ENCODE results near the gene SLC35D2. TPM values are rescaled to one million over a fixed set of nuclear protein-coding genes. Genes with fewer than 3 reads are reported as not detected.
"Not testable (repeated sequence)": the region's sequence is repeated elsewhere in the genome, so short reads cannot be mapped to it uniquely, and the experiment has no call there.

Gene SLC35D2
- total RNA-seq, 1 donor from 2014 or later: 14.6 TPM

DNA sequence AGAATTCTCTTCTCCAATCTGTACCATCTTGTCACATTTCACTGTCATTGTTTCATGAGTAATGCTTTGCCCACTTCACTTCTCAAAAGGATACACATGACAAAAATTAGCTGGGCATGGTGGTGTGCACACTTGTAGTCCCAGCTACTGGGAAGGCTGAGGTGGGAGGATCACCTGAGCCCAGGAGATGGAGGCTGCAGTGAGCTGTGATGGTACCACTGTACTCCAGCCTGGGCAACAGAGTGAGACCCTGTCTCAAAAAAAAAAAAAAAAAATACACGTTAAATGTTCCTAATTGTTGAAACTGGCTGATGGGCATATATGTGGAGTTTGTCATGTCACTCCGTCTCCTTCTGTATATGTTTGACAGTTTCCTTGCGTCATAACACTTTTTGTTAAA, 45.2 kb downstream of the SLC35D2 start:
- Histone ChIP-seq H3K4me3 (ENCODE audit: low read length in 3 of 3) (no peak overlapping the region), H3K27ac (ENCODE audit: low read depth, low read length) (no peak overlapping the region), H3K9ac (ENCODE audit: low read depth in 1 of 3, low read length in 3 of 3) (no peak overlapping the region), H3K27me3 (ENCODE audit: control insufficient read depth in 3 of 3, insufficient read depth in 3 of 3, low read length in 3 of 3) (no peaks in the 10 kb centered on the region), H3K9me3 (ENCODE audit: control insufficient read depth in 3 of 3, low read length in 3 of 3) (no peaks in the 10 kb centered on the region), H3K36me3 (ENCODE audit: control insufficient read depth in 3 of 3, insufficient read depth in 3 of 3, low read length in 3 of 3) (peaks cover 0 to 4% (median 3%) of the 10 kb centered on the region in 3 donors), H3K4me1 (ENCODE audit: control insufficient read depth in 3 of 3, insufficient read depth in 3 of 3, low read length in 3 of 3) (no peaks in the 10 kb centered on the region)

DNA sequence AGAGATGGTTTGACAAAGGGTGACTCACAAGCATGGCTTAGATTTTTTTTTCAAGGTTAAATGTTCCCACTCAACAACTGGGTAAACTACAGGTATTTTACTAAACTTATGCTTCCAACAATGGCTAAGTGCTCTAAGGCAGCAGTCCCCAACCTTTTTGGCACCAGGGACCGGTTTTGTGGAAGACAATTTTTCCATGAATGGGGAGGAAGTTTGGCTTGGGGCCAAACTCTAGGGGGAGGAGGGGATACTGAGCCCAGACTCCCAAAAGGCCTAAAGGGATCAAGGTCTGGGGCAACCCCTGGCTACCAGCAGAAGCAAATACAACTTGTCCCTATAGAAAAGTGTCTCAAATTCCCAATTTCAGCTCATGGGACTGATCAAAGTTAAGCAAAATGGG, 49.6 kb downstream of the SLC35D2 start:
- Histone ChIP-seq H3K27ac (ENCODE audit: low read depth, low read length) (no peak overlapping the region), H3K4me3 (ENCODE audit: low read length in 3 of 3) (no peak overlapping the region), H3K4me1 (ENCODE audit: control insufficient read depth in 3 of 3, insufficient read depth in 3 of 3, low read length in 3 of 3) (no peaks in the 10 kb centered on the region), H3K9me3 (ENCODE audit: control insufficient read depth in 3 of 3, low read length in 3 of 3) (no peaks in the 10 kb centered on the region), H3K27me3 (ENCODE audit: control insufficient read depth in 3 of 3, insufficient read depth in 3 of 3, low read length in 3 of 3) (no peaks in the 10 kb centered on the region), H3K9ac (ENCODE audit: low read depth in 1 of 3, low read length in 3 of 3) (no peak overlapping the region), H3K36me3 (ENCODE audit: control insufficient read depth in 3 of 3, insufficient read depth in 3 of 3, low read length in 3 of 3) (peaks cover 0 to 8% (median 4%) of the 10 kb centered on the region in 3 donors)

DNA sequence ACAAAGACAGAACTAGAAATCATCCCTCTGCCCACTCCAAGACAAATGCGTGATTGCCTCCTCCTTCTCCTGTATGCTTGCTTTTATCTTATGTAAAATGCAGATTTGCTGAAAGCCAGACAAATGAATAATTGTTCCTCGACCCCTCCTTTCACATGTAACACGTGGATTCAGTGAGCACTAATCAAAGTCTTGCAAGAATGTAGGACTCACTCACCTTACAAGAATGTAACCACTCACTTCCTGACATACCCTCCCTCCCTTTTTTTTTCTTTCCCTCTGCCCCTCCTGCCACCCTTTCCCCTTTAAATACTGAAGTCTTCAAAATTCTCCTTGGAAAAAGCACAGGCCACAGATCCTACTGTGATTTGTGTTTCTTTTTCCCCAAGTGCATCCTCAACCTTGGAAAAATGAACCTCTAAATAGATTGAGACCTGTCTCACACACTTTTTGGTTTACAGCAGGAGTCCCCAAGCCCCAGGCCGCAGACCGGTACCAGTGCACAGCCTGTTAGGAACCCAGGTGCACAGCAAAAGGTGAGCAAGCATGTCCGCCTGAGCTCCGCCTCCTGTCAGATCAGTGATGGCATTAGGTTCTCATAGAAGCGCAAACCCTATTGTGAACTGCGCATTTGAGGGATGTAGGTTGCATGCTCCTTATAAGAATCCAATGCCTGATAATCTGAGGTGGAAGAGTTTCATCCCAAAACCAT, 52.1 kb downstream of the SLC35D2 start:
- Histone ChIP-seq H3K4me1 (ENCODE audit: control insufficient read depth in 3 of 3, insufficient read depth in 3 of 3, low read length in 3 of 3) (no peaks in the 10 kb centered on the region), H3K9me3 (ENCODE audit: control insufficient read depth in 3 of 3, low read length in 3 of 3) (no peaks in the 10 kb centered on the region), H3K36me3 (ENCODE audit: control insufficient read depth in 3 of 3, insufficient read depth in 3 of 3, low read length in 3 of 3) (peaks cover 0 to 8% (median 3%) of the 10 kb centered on the region in 3 donors), H3K27ac (ENCODE audit: low read depth, low read length) (no peak overlapping the region), H3K9ac (ENCODE audit: low read depth in 1 of 3, low read length in 3 of 3) (no peak overlapping the region), H3K27me3 (ENCODE audit: control insufficient read depth in 3 of 3, insufficient read depth in 3 of 3, low read length in 3 of 3) (no peaks in the 10 kb centered on the region), H3K4me3 (ENCODE audit: low read length in 3 of 3) (no peak overlapping the region)

DNA sequence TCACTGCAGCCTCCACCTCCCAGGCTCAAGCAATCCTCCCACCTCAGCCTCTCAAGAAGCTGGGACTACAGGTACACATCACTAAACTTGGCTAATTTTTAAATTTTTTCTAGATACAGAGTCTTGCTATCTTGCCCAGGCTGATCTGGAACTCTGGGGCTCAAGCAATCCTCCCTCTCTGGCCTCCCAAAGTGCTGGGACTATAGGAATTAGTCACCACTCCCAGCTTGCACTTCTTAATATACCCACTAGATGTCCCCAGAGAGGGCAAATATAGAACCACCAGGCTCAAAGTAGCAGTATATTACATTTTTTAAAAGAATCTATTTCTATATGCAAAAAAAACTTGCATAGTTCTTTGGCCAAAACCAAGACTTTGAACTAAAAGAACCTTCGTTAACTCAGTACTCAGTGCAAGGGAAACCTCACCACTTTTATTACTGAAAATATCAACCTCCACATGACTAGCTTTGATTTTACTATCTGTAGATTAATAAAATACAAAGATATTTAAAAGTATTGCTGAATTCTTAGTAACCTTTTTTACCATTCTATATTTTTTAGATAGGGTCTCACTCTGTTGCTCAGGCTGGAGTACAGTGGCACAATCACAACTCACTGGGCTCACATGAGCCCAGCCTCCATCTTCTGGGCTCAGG, 55.7 kb downstream of the SLC35D2 start:
- no peaks in the 10 kb centered on the region for H3K4me1 ChIP-seq (ENCODE audit: control insufficient read depth in 3 of 3, insufficient read depth in 3 of 3, low read length in 3 of 3)
- no peak overlapping the region for H3K27ac ChIP-seq (ENCODE audit: low read depth, low read length)
- no peaks in the 10 kb centered on the region for H3K27me3 ChIP-seq (ENCODE audit: control insufficient read depth in 3 of 3, insufficient read depth in 3 of 3, low read length in 3 of 3)
- H3K4me3 ChIP-seq (ENCODE audit: low read length in 3 of 3): no peak overlapping the region
- H3K36me3 ChIP-seq (ENCODE audit: control insufficient read depth in 3 of 3, insufficient read depth in 3 of 3, low read length in 3 of 3): peaks cover 0 to 5% (median 0%) of the 10 kb centered on the region in 3 donors
- H3K9ac ChIP-seq (ENCODE audit: low read depth in 1 of 3, low read length in 3 of 3): no peak overlapping the region
- H3K9me3 ChIP-seq (ENCODE audit: control insufficient read depth in 3 of 3, low read length in 3 of 3): no peaks in the 10 kb centered on the region

DNA sequence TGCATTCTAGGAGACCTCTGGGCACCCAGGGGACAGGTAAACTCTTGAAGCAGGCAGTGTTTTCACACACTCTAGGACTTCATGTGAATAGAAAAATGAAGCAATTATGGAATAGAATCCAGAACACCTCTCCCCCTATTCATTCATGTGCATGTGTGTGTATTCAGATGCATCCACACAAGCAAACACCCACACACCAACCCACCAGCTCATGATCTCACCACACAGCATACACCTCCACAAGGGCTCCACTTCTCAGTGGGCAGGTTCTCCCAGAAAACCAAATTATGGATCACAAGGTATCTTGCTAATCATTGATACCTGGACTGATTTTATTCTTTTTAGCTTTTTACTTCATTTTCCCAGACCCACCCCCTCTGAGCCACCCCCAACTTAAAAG, 60.3 kb downstream of the SLC35D2 start:
- no peak overlapping the region for H3K9ac ChIP-seq (ENCODE audit: low read depth in 1 of 3, low read length in 3 of 3)
- no peak overlapping the region for H3K4me3 ChIP-seq (ENCODE audit: low read length in 3 of 3)
- no peaks in the 10 kb centered on the region for H3K27me3 ChIP-seq (ENCODE audit: control insufficient read depth in 3 of 3, insufficient read depth in 3 of 3, low read length in 3 of 3)
- no peaks in the 10 kb centered on the region for H3K4me1 ChIP-seq (ENCODE audit: control insufficient read depth in 3 of 3, insufficient read depth in 3 of 3, low read length in 3 of 3)
- H3K9me3 ChIP-seq (ENCODE audit: control insufficient read depth in 3 of 3, low read length in 3 of 3): no peaks in the 10 kb centered on the region
- H3K27ac ChIP-seq (ENCODE audit: low read depth, low read length): no peak overlapping the region
- H3K36me3 ChIP-seq (ENCODE audit: control insufficient read depth in 3 of 3, insufficient read depth in 3 of 3, low read length in 3 of 3): peaks cover 0 to 3% (median 2%) of the 10 kb centered on the region in 3 donors

DNA sequence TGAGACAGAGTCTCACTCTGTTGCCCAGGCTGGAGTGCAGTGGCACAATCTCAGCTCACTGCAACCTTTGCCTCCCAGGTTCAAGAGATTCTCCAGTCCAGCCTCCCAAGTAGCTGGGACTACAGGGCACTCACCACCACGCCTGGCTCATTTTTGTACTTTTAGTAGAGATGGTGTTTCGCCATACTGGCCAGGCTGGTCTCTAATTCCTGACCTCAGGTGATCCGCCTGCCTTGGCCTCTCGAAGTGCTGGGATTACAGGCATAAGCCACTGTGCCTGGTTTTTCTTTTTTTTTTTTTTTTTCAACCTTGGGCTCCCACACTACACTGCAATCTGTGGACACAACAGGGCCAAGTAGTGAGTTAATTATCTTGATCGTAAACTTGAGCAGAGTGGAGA, 60.8 kb downstream of the SLC35D2 start:
- H3K4me3 ChIP-seq (ENCODE audit: low read length in 3 of 3); H3K27me3 ChIP-seq (ENCODE audit: control insufficient read depth in 3 of 3, insufficient read depth in 3 of 3, low read length in 3 of 3); H3K9me3 ChIP-seq (ENCODE audit: control insufficient read depth in 3 of 3, low read length in 3 of 3); H3K9ac ChIP-seq (ENCODE audit: low read depth in 1 of 3, low read length in 3 of 3); H3K27ac ChIP-seq (ENCODE audit: low read depth, low read length); H3K4me1 ChIP-seq (ENCODE audit: control insufficient read depth in 3 of 3, insufficient read depth in 3 of 3, low read length in 3 of 3); H3K36me3 ChIP-seq (ENCODE audit: control insufficient read depth in 3 of 3, insufficient read depth in 3 of 3, low read length in 3 of 3): not testable (repeated sequence)

DNA sequence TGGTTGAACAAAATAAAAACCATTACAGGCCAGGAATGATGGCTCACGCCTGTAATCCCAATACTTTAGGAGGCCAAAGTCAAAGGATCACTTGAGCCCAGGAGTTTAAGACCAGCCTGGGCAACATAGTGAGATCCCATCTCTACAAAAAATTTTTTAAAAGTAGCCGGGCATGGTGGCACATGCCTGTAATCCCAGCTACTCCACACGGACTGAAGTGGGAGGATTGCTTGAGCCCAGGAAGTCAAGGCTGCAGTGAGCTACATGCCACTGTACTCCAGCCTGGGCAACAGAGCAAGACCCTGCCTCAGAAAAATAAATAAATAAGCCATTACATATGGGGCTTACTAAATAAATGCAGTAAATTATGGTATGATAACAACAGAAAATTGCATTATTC, 61.3 kb downstream of the SLC35D2 start:
- H3K4me3 ChIP-seq (ENCODE audit: low read length in 3 of 3); H3K9me3 ChIP-seq (ENCODE audit: control insufficient read depth in 3 of 3, low read length in 3 of 3); H3K36me3 ChIP-seq (ENCODE audit: control insufficient read depth in 3 of 3, insufficient read depth in 3 of 3, low read length in 3 of 3): not testable (repeated sequence)

DNA sequence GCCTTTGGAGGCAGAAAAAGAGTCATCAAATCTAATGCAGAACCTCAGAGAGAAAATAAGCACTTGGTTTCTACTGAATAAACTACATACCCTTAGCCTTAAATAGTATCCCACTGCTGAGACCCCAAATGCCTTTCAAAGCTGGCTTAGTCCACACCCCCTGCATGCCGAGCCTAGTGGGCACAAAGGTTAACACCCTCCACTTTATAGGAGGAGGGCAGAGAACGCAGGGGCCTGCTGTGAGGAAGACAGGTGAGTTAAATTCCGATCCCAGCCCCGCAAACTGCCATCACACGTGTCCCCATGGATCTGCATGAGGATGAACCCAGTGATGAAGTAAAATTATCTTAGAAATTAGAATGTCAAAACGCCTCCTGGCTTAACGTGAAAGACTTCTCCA, 62.0 kb downstream of the SLC35D2 start:
- no peaks in the 10 kb centered on the region for H3K9me3 ChIP-seq (ENCODE audit: control insufficient read depth in 3 of 3, low read length in 3 of 3)
- H3K27ac ChIP-seq (ENCODE audit: low read depth, low read length): no peak overlapping the region
- H3K27me3 ChIP-seq (ENCODE audit: control insufficient read depth in 3 of 3, insufficient read depth in 3 of 3, low read length in 3 of 3): no peaks in the 10 kb centered on the region
- peaks cover 0 to 3% (median 2%) of the 10 kb centered on the region in 3 donors for H3K36me3 ChIP-seq (ENCODE audit: control insufficient read depth in 3 of 3, insufficient read depth in 3 of 3, low read length in 3 of 3)
- H3K4me3 ChIP-seq (ENCODE audit: low read length in 3 of 3): no peak overlapping the region
- no peak overlapping the region for H3K9ac ChIP-seq (ENCODE audit: low read depth in 1 of 3, low read length in 3 of 3)
- H3K4me1 ChIP-seq (ENCODE audit: control insufficient read depth in 3 of 3, insufficient read depth in 3 of 3, low read length in 3 of 3): peaks cover 0 to 2% (median 0%) of the 10 kb centered on the region in 3 donors

More for the DNA sequence above, 61.3 kb downstream of the SLC35D2 start:
- H3K27ac ChIP-seq (ENCODE audit: low read depth, low read length); H3K9ac ChIP-seq (ENCODE audit: low read depth in 1 of 3, low read length in 3 of 3); H3K27me3 ChIP-seq (ENCODE audit: control insufficient read depth in 3 of 3, insufficient read depth in 3 of 3, low read length in 3 of 3); H3K4me1 ChIP-seq (ENCODE audit: control insufficient read depth in 3 of 3, insufficient read depth in 3 of 3, low read length in 3 of 3): not testable (repeated sequence)

DNA sequence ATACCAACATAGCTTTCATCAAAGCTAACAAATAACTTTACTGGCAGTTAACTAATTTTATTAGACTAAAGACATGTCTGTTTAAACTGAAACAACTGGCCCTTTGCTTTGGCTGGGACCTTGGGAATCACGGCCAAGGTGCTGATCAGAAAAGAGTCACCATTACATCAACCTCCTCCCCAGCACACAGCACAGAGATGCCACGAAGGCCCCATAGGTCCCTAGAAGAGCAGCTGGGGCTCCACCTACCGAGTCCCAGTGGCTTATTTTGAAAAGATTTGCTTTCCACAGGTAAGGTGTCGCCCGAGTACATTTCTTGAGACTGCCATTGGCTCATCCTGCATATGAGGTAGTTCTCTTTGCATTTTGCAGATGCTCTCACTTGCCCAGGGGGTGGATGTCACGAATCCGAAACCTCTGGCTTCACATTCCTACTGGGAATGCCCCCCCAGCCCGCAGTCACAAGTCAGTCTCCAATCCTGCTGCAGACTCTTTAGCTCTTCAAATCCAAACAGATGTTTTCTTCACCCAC, 62.7 kb downstream of the SLC35D2 start:
- no peak overlapping the region for H3K4me3 ChIP-seq (ENCODE audit: low read length in 3 of 3)
- no peak overlapping the region for H3K9ac ChIP-seq (ENCODE audit: low read depth in 1 of 3, low read length in 3 of 3)
- H3K9me3 ChIP-seq (ENCODE audit: control insufficient read depth in 3 of 3, low read length in 3 of 3): no peaks in the 10 kb centered on the region
- H3K27me3 ChIP-seq (ENCODE audit: control insufficient read depth in 3 of 3, insufficient read depth in 3 of 3, low read length in 3 of 3): no peaks in the 10 kb centered on the region
- H3K4me1 ChIP-seq (ENCODE audit: control insufficient read depth in 3 of 3, insufficient read depth in 3 of 3, low read length in 3 of 3): peaks cover 0 to 2% (median 0%) of the 10 kb centered on the region in 3 donors
- H3K27ac ChIP-seq (ENCODE audit: low read depth, low read length): no peak overlapping the region
- peaks cover 0 to 3% (median 2%) of the 10 kb centered on the region in 3 donors for H3K36me3 ChIP-seq (ENCODE audit: control insufficient read depth in 3 of 3, insufficient read depth in 3 of 3, low read length in 3 of 3)

DNA sequence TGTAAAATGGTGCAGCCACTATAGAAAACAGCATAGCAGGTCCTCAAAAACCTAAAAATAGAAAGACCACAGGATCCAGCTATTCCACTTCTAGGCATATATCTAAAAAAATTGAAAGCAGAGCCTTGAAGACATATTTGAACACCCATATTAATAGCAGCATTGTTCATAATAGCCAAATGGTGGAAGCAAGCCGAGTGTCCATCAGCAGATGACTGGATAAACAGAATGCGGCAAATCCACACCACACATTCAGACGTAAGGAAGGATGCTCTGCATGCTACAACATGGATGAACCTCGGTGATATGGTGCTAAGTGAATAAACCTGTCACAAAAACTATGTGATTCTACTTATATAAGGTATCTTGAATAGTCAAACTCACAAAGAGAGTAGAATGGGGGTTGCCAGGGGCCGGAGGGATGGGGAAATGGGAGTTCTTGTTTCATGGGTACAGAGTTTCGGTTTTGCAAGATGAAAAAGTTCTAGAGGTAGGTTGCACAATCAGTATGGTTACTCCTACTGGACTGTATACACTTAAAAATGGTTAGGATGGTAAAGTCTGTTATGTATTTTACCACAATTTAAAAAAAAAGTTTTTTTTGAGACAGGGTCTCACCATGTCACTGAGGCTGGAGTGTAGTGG, 64.5 kb downstream of the SLC35D2 start:
- Histone ChIP-seq H3K27ac (ENCODE audit: low read depth, low read length) (no peak overlapping the region), H3K27me3 (ENCODE audit: control insufficient read depth in 3 of 3, insufficient read depth in 3 of 3, low read length in 3 of 3) (no peaks in the 10 kb centered on the region), H3K9me3 (ENCODE audit: control insufficient read depth in 3 of 3, low read length in 3 of 3) (no peaks in the 10 kb centered on the region), H3K4me1 (ENCODE audit: control insufficient read depth in 3 of 3, insufficient read depth in 3 of 3, low read length in 3 of 3) (peaks cover 0 to 2% (median 0%) of the 10 kb centered on the region in 3 donors), H3K36me3 (ENCODE audit: control insufficient read depth in 3 of 3, insufficient read depth in 3 of 3, low read length in 3 of 3) (peaks cover 0 to 3% (median 2%) of the 10 kb centered on the region in 3 donors), H3K9ac (ENCODE audit: low read depth in 1 of 3, low read length in 3 of 3) (no peak overlapping the region), H3K4me3 (ENCODE audit: low read length in 3 of 3) (no peak overlapping the region)
